ENCODE results near the gene CCT4.
A peak's percentile ranks its signal among the peaks of the same experiment; 100 is the strongest.
"Not testable (repeated sequence)": the region's sequence is repeated elsewhere in the genome, so short reads cannot be mapped to it uniquely, and the experiment has no call there.

Gene CCT4

GRCh38 chr2:61888267-61889055 is at the start of gene CCT4:
TSS of gene CCT4 (minus strand) at chr2:61888656. CDS start at chr2:61888507, 149 bp downstream.
- DNase-seq, result peak; percentile 74

GRCh38 chr2:61937886-61938285 is 49.4 kb upstream of the CCT4 start:
- DNase-seq, result no peak

- no peak for DNase-seq
Measured at GRCh38 chr2:61937098-61937497, 48.6 kb upstream of the CCT4 start.

GRCh38 chr2:61928826-61929461 is 40.5 kb upstream of the CCT4 start:
- DNase-seq, result no peak

GRCh38 chr2:61926531-61927477 is 38.3 kb upstream of the CCT4 start:
- DNase-seq, result no peak

GRCh38 chr2:61924895-61925663 is 36.6 kb upstream of the CCT4 start:
- no peak for DNase-seq

GRCh38 chr2:61922714-61923113 is 34.3 kb upstream of the CCT4 start:
- no peak for DNase-seq

- no peak for DNase-seq
Measured at GRCh38 chr2:61920548-61920947, 32.1 kb upstream of the CCT4 start.

GRCh38 chr2:61914794-61915193 is 26.3 kb upstream of the CCT4 start:
- DNase-seq, result not testable (repeated sequence)

- no peak for DNase-seq
Measured at GRCh38 chr2:61911510-61911909, 23.1 kb upstream of the CCT4 start.

- DNase-seq, result no peak
Measured at GRCh38 chr2:61910603-61911002, 22.1 kb upstream of the CCT4 start.

- DNase-seq, result no peak
Measured at GRCh38 chr2:61909116-61909515, 20.7 kb upstream of the CCT4 start.

- DNase-seq, result no peak
Measured at GRCh38 chr2:61906186-61906470, 17.7 kb upstream of the CCT4 start.

GRCh38 chr2:61905372-61906185 is 17.1 kb upstream of the CCT4 start, which contains the start of gene COMMD1:
TSS of gene COMMD1 (plus strand) at chr2:61905674. CDS start at chr2:61905679, 5 bp downstream.
- DNase-seq, result peak; percentile 15

GRCh38 chr2:61900281-61900680 is 11.8 kb upstream of the CCT4 start:
- DNase-seq, result no peak

GRCh38 chr2:61898810-61899209 is 10.4 kb upstream of the CCT4 start:
- DNase-seq, result no peak

- DNase-seq, result peak; percentile 33
Measured at GRCh38 chr2:61887717-61888266, 664 bp downstream of the CCT4 start.

GRCh38 chr2:61885896-61886603 is 2.4 kb downstream of the CCT4 start:
- DNase-seq, result no peak

GRCh38 chr2:61882850-61883249 is 5.6 kb downstream of the CCT4 start:
- DNase-seq, result no peak

- DNase-seq, result not testable (repeated sequence)
Measured at GRCh38 chr2:61879351-61879750, 9.1 kb downstream of the CCT4 start.

GRCh38 chr2:61878761-61879160 is 9.7 kb downstream of the CCT4 start:
- no peak for DNase-seq

Measured in DMS153 (cell line).